ENCODE data around the gene PLA2G4F. TPM values are rescaled to one million over a fixed set of nuclear protein-coding genes. Genes with fewer than 3 reads are reported as not detected.
A peak's percentile ranks its signal among the peaks of the same experiment; 100 is the strongest.

Gene PLA2G4F
- total RNA-seq, 1 experiment from 2014 or later: not detected

DNA sequence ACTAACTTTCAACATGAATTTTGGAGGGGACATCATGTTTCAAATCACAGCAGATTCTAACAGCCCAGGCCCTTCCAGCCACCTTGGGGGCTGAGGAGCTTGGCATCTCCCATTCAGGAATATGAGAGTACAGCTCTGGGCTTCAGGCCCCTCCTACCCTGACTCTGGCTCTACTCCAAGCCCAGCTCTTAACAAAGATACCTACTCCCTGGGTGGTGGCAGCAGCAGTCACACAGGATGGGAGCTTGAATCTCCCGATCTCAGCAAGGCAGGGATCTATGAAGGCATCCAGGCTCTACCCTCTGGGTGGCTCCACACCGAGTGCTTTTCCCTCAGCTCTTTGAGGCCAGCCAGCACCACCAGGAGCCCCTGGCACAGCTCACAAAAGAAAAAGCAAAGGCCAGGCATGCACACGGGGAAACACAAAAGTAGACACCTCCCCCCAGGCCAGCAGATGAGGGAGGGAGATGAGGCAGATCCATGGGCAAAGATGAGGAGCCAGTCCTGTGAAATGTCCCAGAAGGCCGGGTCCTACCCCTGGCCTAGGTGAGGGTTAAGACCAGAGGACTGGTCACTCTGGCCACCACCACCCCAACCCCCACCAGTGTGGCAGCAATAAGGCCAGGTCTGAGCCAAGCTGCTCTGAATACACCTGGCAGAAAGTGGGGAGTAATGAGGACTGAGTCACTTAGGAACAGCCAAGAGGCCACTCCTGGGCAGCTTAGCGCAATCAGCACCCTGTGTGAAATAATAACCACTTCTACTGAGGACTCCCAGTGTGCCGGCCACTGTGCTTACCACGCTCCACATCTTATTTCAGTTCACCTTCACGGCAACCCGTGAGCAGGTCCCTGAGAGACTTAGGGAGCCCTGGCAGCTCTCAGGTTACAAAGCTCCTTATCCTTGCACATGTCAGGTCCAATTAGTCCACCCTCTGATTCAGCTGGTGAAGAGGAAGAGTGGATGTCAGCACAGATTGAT lies 24.3 kb downstream of the PLA2G4F start:
- Histone ChIP-seq H4K20me1 (ENCODE audit: control insufficient read depth, insufficient read depth, insufficient read length) (no peaks in the 10 kb centered on the region), H3K4ac (ENCODE audit: low read depth, low read length) (no peak overlapping the region), H4K8ac (replicated peaks; ENCODE audit: insufficient read length, low read depth, low read length) (no peak overlapping the region), H2BK5ac (ENCODE audit: insufficient read length, low read length) (no peak overlapping the region), H3K79me2 (ENCODE audit: insufficient read depth, low read length) (no peaks in the 10 kb centered on the region), H3K23me2 (ENCODE audit: insufficient read length, low read depth, low read length, poor library complexity, severe bottlenecking) (no peaks in the 10 kb centered on the region), H2BK120ac (ENCODE audit: low read depth, low read length, poor library complexity, severe bottlenecking) (no peak overlapping the region), H3K4me1 (ENCODE audit: insufficient read depth, low read length) (no peaks in the 10 kb centered on the region), H2BK15ac (ENCODE audit: low read depth, low read length) (no peak overlapping the region), H4K91ac (ENCODE audit: insufficient read length, low read depth, low read length) (no peak overlapping the region), H3K18ac (ENCODE audit: insufficient read length, low read depth, low read length) (no peak overlapping the region), H2BK20ac (ENCODE audit: low read depth, low read length, poor library complexity, severe bottlenecking) (no peak overlapping the region), H3K56ac (ENCODE audit: insufficient read length, low read depth, low read length) (no peak overlapping the region), H2BK12ac (ENCODE audit: insufficient read length, low read depth, low read length) (no peak overlapping the region), H3K9me3 (ENCODE audit: control insufficient read depth, low read depth, low read length) (no peaks in the 10 kb centered on the region), H3T11ph (ENCODE audit: low read length) (no peak overlapping the region), H3K27me3 (ENCODE audit: insufficient read depth, low read length) (no peaks in the 10 kb centered on the region), H3K14ac (ENCODE audit: insufficient read depth, low read length) (no peak overlapping the region), H3K9ac (ENCODE audit: extremely low read depth, insufficient read length, low read length) (no peak overlapping the region), H3K4me2 (ENCODE audit: insufficient read depth, insufficient read length, low read length) (no peak overlapping the region), H4K5ac (ENCODE audit: insufficient read length, low read depth, low read length) (no peak overlapping the region), H3K79me1 (ENCODE audit: insufficient read depth, low read depth, low read length, poor library complexity, severe bottlenecking) (no peaks in the 10 kb centered on the region), H2AK5ac (ENCODE audit: insufficient read length, low read length) (no peak overlapping the region), H3K27ac (ENCODE audit: insufficient read length, low read depth, low read length) (no peak overlapping the region), H3K23ac (ENCODE audit: insufficient read length, low read depth, low read length) (no peak overlapping the region), H2AFZ (ENCODE audit: low read length) (no peak overlapping the region)
- TF ChIP-seq, protein P1, sequence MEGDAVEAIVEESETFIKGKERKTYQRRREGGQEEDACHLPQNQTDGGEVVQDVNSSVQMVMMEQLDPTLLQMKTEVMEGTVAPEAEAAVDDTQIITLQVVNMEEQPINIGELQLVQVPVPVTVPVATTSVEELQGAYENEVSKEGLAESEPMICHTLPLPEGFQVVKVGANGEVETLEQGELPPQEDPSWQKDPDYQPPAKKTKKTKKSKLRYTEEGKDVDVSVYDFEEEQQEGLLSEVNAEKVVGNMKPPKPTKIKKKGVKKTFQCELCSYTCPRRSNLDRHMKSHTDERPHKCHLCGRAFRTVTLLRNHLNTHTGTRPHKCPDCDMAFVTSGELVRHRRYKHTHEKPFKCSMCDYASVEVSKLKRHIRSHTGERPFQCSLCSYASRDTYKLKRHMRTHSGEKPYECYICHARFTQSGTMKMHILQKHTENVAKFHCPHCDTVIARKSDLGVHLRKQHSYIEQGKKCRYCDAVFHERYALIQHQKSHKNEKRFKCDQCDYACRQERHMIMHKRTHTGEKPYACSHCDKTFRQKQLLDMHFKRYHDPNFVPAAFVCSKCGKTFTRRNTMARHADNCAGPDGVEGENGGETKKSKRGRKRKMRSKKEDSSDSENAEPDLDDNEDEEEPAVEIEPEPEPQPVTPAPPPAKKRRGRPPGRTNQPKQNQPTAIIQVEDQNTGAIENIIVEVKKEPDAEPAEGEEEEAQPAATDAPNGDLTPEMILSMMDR (conservative IDR thresholded peaks at IDR 0.05): no peak
- no CpG with 5 or more reads among the region's 9 CpGs for WGBS (ENCODE audit: extremely low coverage, insufficient read length, low lambda C conversion rate)
- Mint-ChIP-seq H3K4me1 (peaks cover 7 to 14% of the 10 kb centered on the region in 2 experiments), H3K9me3 (no peaks in the 10 kb centered on the region), H3K36me3 (ENCODE audit: insufficient read depth in 1 of 3, low read depth in 3 of 3) (no peaks in the 10 kb centered on the region), H3K4me3 (no peak overlapping the region), H3K27me3 (ENCODE audit: low read depth) (no peaks in the 10 kb centered on the region), H3K27ac (no peak overlapping the region; a peak in 1 of 7 replicates)
- DNase-seq: peak; percentile 28
